Keratinocyte (primary cell): ENCODE measurements around the gene SRGAP3. TPM values are rescaled to one million over a fixed set of nuclear protein-coding genes. Genes with fewer than 3 reads are reported as not detected.

Experiments
- DNase-seq: peaks from one replicate; pipeline ENCODE4 v3.0.0-alpha.2; 2011; ENCODE audit warnings: low read depth, missing footprints, low spot score
- FAIRE-seq: peaks from 2 replicates; lab custom pipeline; 2011; peaks lifted over from hg19 to GRCh38; lab: Jason Lieb, UNC
- H2AFZ ChIP-seq: 2 replicates; pipeline ENCODE4 v1.6.0; 2012; ENCODE audit warnings: low read length, control low read depth, inconsistent platforms; ENCODE audit not compliant: control insufficient read depth
- H3K27ac ChIP-seq: 2 replicates; pipeline ENCODE4 v1.5.1; 2011; ENCODE audit warnings: low read length; ENCODE audit not compliant: control insufficient read depth, insufficient read depth
- H3K27me3 ChIP-seq: 3 replicates; pipeline ENCODE4 v1.6.0; 2011; ENCODE audit warnings: low read length; ENCODE audit not compliant: control insufficient read depth, insufficient read depth; ENCODE audit errors: extremely low read depth
- H3K36me3 ChIP-seq, 2 experiments: 2 replicates in 1 of 2; 3 replicates in 1 of 2; pipeline ENCODE4 v1.5.1; 2011; ENCODE audit warnings: low read length in 2 of 2, mild to moderate bottlenecking in 1 of 2; ENCODE audit not compliant: control insufficient read depth in 2 of 2, insufficient read depth in 2 of 2; ENCODE audit errors: extremely low read depth in 1 of 2
- H3K4me1 ChIP-seq: 3 replicates; pipeline ENCODE4 v1.5.1; 2011; ENCODE audit warnings: low read length; ENCODE audit not compliant: control insufficient read depth, insufficient read depth; ENCODE audit errors: extremely low read depth
- H3K4me2 ChIP-seq: 3 replicates; pipeline ENCODE4 v1.6.0; 2011; ENCODE audit warnings: low read depth, low read length; ENCODE audit not compliant: control insufficient read depth, insufficient read depth; ENCODE audit errors: extremely low read depth
- H3K4me3 ChIP-seq, 3 experiments: fragments of 200-600 bp in 1 of 3; sonication (generic) in 1 of 3; 2 replicates in 2 of 3; 3 replicates in 1 of 3; pipeline ENCODE4 v1.5.1; 2011 to 2016; ENCODE audit warnings: low read length in 3 of 3, mild to moderate bottlenecking in 3 of 3, control low read depth in 2 of 3, inconsistent platforms in 1 of 3, low read depth in 1 of 3, mixed read lengths in 1 of 3, mixed run types in 1 of 3, moderate library complexity in 1 of 3; ENCODE audit not compliant: control insufficient read depth in 2 of 3, insufficient read depth in 2 of 3; ENCODE audit errors: extremely low read depth in 1 of 3
- H3K79me2 ChIP-seq: 2 replicates; pipeline ENCODE4 v1.6.0; 2012; ENCODE audit warnings: low read length; ENCODE audit not compliant: control insufficient read depth, insufficient read depth
- H3K9ac ChIP-seq: 3 replicates; pipeline ENCODE4 v1.6.0; 2011; ENCODE audit warnings: low read length; ENCODE audit not compliant: control insufficient read depth, insufficient read depth; ENCODE audit errors: extremely low read depth
- H3K9me1 ChIP-seq: 3 replicates; pipeline ENCODE4 v1.6.0; 2011; ENCODE audit warnings: low read length; ENCODE audit not compliant: control insufficient read depth, insufficient read depth; ENCODE audit errors: extremely low read depth
- H3K9me3 ChIP-seq: 2 replicates; pipeline ENCODE4 v1.5.1; 2012; ENCODE audit warnings: low read depth, low read length; ENCODE audit not compliant: control insufficient read depth
- H4K20me1 ChIP-seq: 3 replicates; pipeline ENCODE4 v1.6.0; 2011; ENCODE audit warnings: low read length; ENCODE audit not compliant: control insufficient read depth, insufficient read depth; ENCODE audit errors: extremely low read depth
- CTCF ChIP-seq, 3 experiments: IDR thresholded peaks in 1 of 3; conservative IDR thresholded peaks in 1 of 3; optimal IDR thresholded peaks in 1 of 3; 2 replicates in 2 of 3; 3 replicates in 1 of 3; pipeline versions ENCODE3 to v1.5.1; 2011; ENCODE audit warnings: low read length in 3 of 3, mild to moderate bottlenecking in 3 of 3, moderate library complexity in 2 of 3, control low read depth in 1 of 3, inconsistent platforms in 1 of 3; ENCODE audit not compliant: insufficient read depth in 2 of 3; ENCODE audit errors: extremely low read depth in 1 of 3
- EZH2 ChIP-seq: IDR thresholded peaks from one replicate; pipeline ENCODE4 v1.6.1; 2012; ENCODE audit warnings: inconsistent platforms, mild to moderate bottlenecking, low read length, moderate library complexity
- dilution Hi-C: fragments of 300-500 bp; cut with MboI; formaldehyde crosslinking; loops from one replicate; pipeline ENCODE4 v1.7.0; 2020; ENCODE audit warnings: low sequenced_read_pairs; ENCODE audit not compliant: extremely low pct_ligation_motif_present
- polyA plus RNA-seq, 5 experiments: library from polyadenylated mRNA; depleted of rRNA in 3 of 5; stranded (reverse) in 3 of 5; stranded (forward) in 1 of 5; unstranded in 1 of 5; fragments of >200 nt; gene quantifications; 1 replicate in 1 of 5; 2 replicates in 3 of 5; 3 replicates in 1 of 5; pipeline versions ENCODE4 v1.2.1 to v1.2.3, GENCODE V29; 2011 to 2012; ENCODE audit warnings: missing spikeins in 2 of 5, low read depth in 1 of 5, low replicate concordance in 1 of 5

The SRGAP3 gene
- polyA plus RNA-seq, 1 donor (not counting 4 experiments of a cell fraction or from before 2014, with no cell fraction given): 7.2 TPM

- no peak for FAIRE-seq
- Histone ChIP-seq H3K4me2 (no peak overlapping the region), H3K9me3 (no peaks in the 10 kb centered on the region), H4K20me1 (no peaks in the 10 kb centered on the region), H3K27ac (no peak overlapping the region), H2AFZ (no peak overlapping the region), H3K36me3 (no peaks in the 10 kb centered on the region), H3K9me1 (no peaks in the 10 kb centered on the region), H3K9ac (no peak overlapping the region), H3K4me1 (no peaks in the 10 kb centered on the region), H3K27me3 (peaks cover 4% of the 10 kb centered on the region), H3K4me3 (no peak overlapping the region), H3K79me2 (no peaks in the 10 kb centered on the region)
- DNase-seq: no peak
- dilution Hi-C loops: loop anchor here (25.0 kb wide), 1 partner anchor 328 kb away; no protein-coding TSS in a partner anchor
- TF ChIP-seq CTCF (optimal IDR thresholded peaks at IDR 0.05 in 1 of 3, IDR thresholded peaks at IDR 0.05 in 1 of 3, conservative IDR thresholded peaks at IDR 0.05 in 1 of 3; ENCODE audit: extremely low read depth in 1 of 3, insufficient read depth in 2 of 3, low read length in 3 of 3) (no peak), EZH2 (no peak)
These were observed 264.9 kb downstream of the SRGAP3 start for GRCh38 chr3:8984526-8984925.

- no peaks in the 10 kb centered on the region for H4K20me1 ChIP-seq
- TF ChIP-seq EZH2 (no peak), CTCF (optimal IDR thresholded peaks at IDR 0.05 in 1 of 3, IDR thresholded peaks at IDR 0.05 in 1 of 3, conservative IDR thresholded peaks at IDR 0.05 in 1 of 3; ENCODE audit: extremely low read depth in 1 of 3, insufficient read depth in 2 of 3, low read length in 3 of 3) (no peak)
- no peak for DNase-seq
- H3K4me3 ChIP-seq: no peak overlapping the region
- no peak for FAIRE-seq
- H3K27me3 ChIP-seq: peaks cover 4% of the 10 kb centered on the region
- H3K27ac ChIP-seq: no peak overlapping the region
- no peaks in the 10 kb centered on the region for H3K79me2 ChIP-seq
- no peaks in the 10 kb centered on the region for H3K4me1 ChIP-seq
- no peak overlapping the region for H3K4me2 ChIP-seq
- H3K36me3 ChIP-seq: no peaks in the 10 kb centered on the region
- dilution Hi-C loops: loop anchor here (25.0 kb wide), 1 partner anchor 328 kb away; no protein-coding TSS in a partner anchor
- H2AFZ ChIP-seq: no peak overlapping the region
- H3K9me1 ChIP-seq: no peaks in the 10 kb centered on the region
- H3K9ac ChIP-seq: no peak overlapping the region
- H3K9me3 ChIP-seq: no peaks in the 10 kb centered on the region
These were observed 265.4 kb downstream of the SRGAP3 start for GRCh38 chr3:8984081-8984480.
